ENCODE data around the gene LSM14B. TPM values are rescaled to one million over a fixed set of nuclear protein-coding genes. Genes with fewer than 3 reads are reported as not detected.
A peak's percentile ranks its signal among the peaks of the same experiment; 100 is the strongest.
"Not testable (repeated sequence)": the region's sequence is repeated elsewhere in the genome, so short reads cannot be mapped to it uniquely, and the experiment has no call there.

Gene LSM14B
- polyA plus RNA-seq, 6 donors from 2014 or later = 1.1 to 3.4 (median 1.2) TPM; not detected in 1

- no peak for DNase-seq
- H3K9me3 Mint-ChIP-seq = peaks cover 7 to 28% (median 21%) of the 10 kb centered on the region in 7 donors
- H3K4me3 Mint-ChIP-seq = no peak overlapping the region
- no peak for ATAC-seq (ENCODE audit: low read depth in 2 of 2)
- H3K27ac Mint-ChIP-seq = no peak overlapping the region
- H3K27me3 Mint-ChIP-seq = peaks cover 9 to 25% (median 16%) of the 10 kb centered on the region in 3 donors
- H3K4me1 Mint-ChIP-seq = peaks cover 0 to 3% (median 0%) of the 10 kb centered on the region in 3 donors
- H3K36me3 Mint-ChIP-seq = peaks cover 4 to 26% of the 10 kb centered on the region in 2 donors
These were observed 24.3 kb upstream of the LSM14B start for GRCh38 chr20:62097881-62098407.

- Mint-ChIP-seq H3K4me3 (no peak overlapping the region), H3K27ac (peak overlapping the region in 1 of 6 donors; percentile 48), H3K9me3 (peaks cover 20 to 48% (median 37%) of the 10 kb centered on the region in 7 donors), H3K36me3 (peaks cover 4 to 47% of the 10 kb centered on the region in 2 donors), H3K27me3 (peaks cover 5 to 47% (median 43%) of the 10 kb centered on the region in 3 donors), H3K4me1 (peaks cover 0 to 3% (median 0%) of the 10 kb centered on the region in 3 donors)
- ATAC-seq (ENCODE audit: low read depth in 2 of 2) = no peak
- DNase-seq = no peak
These were observed 21.2 kb upstream of the LSM14B start for GRCh38 chr20:62101078-62101477.

- H3K27ac Mint-ChIP-seq = no peak overlapping the region
- DNase-seq (no peak), ATAC-seq (ENCODE audit: low read depth in 2 of 2) (no peak)
- H3K4me1 Mint-ChIP-seq = peaks cover 0 to 3% (median 0%) of the 10 kb centered on the region in 3 donors
- H3K27me3 Mint-ChIP-seq = peaks cover 5 to 43% (median 39%) of the 10 kb centered on the region in 3 donors
- no peak overlapping the region for H3K4me3 Mint-ChIP-seq
- H3K9me3 Mint-ChIP-seq = peaks cover 35 to 71% (median 60%) of the 10 kb centered on the region in 7 donors
- peaks cover 12 to 72% of the 10 kb centered on the region in 2 donors for H3K36me3 Mint-ChIP-seq
These were observed 18.6 kb upstream of the LSM14B start for GRCh38 chr20:62103508-62104233.

GRCh38 chr20:62104234-62104789 lies 18.0 kb upstream of the LSM14B start:
- Mint-ChIP-seq H3K9me3 (peaks cover 35 to 78% (median 67%) of the 10 kb centered on the region in 7 donors), H3K4me3 (no peak overlapping the region), H3K27ac (no peak overlapping the region), H3K4me1 (peaks cover 0 to 1% (median 0%) of the 10 kb centered on the region in 3 donors), H3K27me3 (peaks cover 5 to 43% (median 35%) of the 10 kb centered on the region in 3 donors), H3K36me3 (peaks cover 19 to 76% of the 10 kb centered on the region in 2 donors)
- DNase-seq (no peak), ATAC-seq (ENCODE audit: low read depth in 2 of 2) (no peak)

GRCh38 chr20:62104791-62105345 lies 17.4 kb upstream of the LSM14B start:
- no peak for DNase-seq
- ATAC-seq (ENCODE audit: low read depth in 2 of 2) = no peak
- H3K27me3 Mint-ChIP-seq = peaks cover 5 to 43% (median 32%) of the 10 kb centered on the region in 3 donors
- H3K4me3 Mint-ChIP-seq = no peak overlapping the region
- H3K4me1 Mint-ChIP-seq = no peaks in the 10 kb centered on the region
- H3K27ac Mint-ChIP-seq = no peak overlapping the region
- H3K36me3 Mint-ChIP-seq = peaks cover 20 to 75% of the 10 kb centered on the region in 2 donors
- peaks cover 35 to 81% (median 70%) of the 10 kb centered on the region in 7 donors for H3K9me3 Mint-ChIP-seq

- Mint-ChIP-seq H3K27ac (peak overlapping the region in 1 of 6 donors; percentile 4), H3K27me3 (peaks cover 5 to 36% (median 32%) of the 10 kb centered on the region in 3 donors), H3K9me3 (peaks cover 31 to 85% (median 71%) of the 10 kb centered on the region in 7 donors), H3K36me3 (peaks cover 20 to 73% of the 10 kb centered on the region in 2 donors), H3K4me1 (no peaks in the 10 kb centered on the region), H3K4me3 (no peak overlapping the region)
- DNase-seq (no peak), ATAC-seq (ENCODE audit: low read depth in 2 of 2) (no peak)
These were observed 16.7 kb upstream of the LSM14B start for GRCh38 chr20:62105592-62105991.

GRCh38 chr20:62111148-62111547 lies 11.1 kb upstream of the LSM14B start:
- Mint-ChIP-seq H3K27me3 (peaks cover 0 to 28% (median 3%) of the 10 kb centered on the region in 3 donors), H3K4me1 (no peaks in the 10 kb centered on the region), H3K4me3 (peak overlapping the region in 1 of 8 donors; percentile 35), H3K36me3 (peaks cover 16 to 51% of the 10 kb centered on the region in 2 donors), H3K27ac (no peak overlapping the region), H3K9me3 (peaks cover 21 to 79% (median 62%) of the 10 kb centered on the region in 7 donors)
- DNase-seq = no peak
- ATAC-seq (ENCODE audit: low read depth in 2 of 2) = no peak

- peak overlapping the region in 1 of 6 donors; percentile 82 for H3K27ac Mint-ChIP-seq
- H3K9me3 Mint-ChIP-seq = peaks cover 17 to 67% (median 54%) of the 10 kb centered on the region in 7 donors
- DNase-seq (no peak), ATAC-seq (ENCODE audit: low read depth in 2 of 2) (no peak)
- peaks cover 0 to under 1% (median 0%) of the 10 kb centered on the region in 3 donors for H3K4me1 Mint-ChIP-seq
- peaks cover 0 to 28% (median 3%) of the 10 kb centered on the region in 3 donors for H3K27me3 Mint-ChIP-seq
- H3K36me3 Mint-ChIP-seq = peaks cover 16 to 39% of the 10 kb centered on the region in 2 donors
- H3K4me3 Mint-ChIP-seq = peak overlapping the region in 1 of 8 donors; percentile 25
These were observed 9.9 kb upstream of the LSM14B start for GRCh38 chr20:62112368-62112767.

- Mint-ChIP-seq H3K27ac (peak overlapping the region in 1 of 6 donors; percentile 44), H3K9me3 (peaks cover 7 to 42% (median 29%) of the 10 kb centered on the region in 7 donors), H3K36me3 (peaks cover 0 to 15% of the 10 kb centered on the region in 2 donors), H3K4me1 (peaks cover 0 to 5% (median 0%) of the 10 kb centered on the region in 3 donors), H3K4me3 (no peak overlapping the region), H3K27me3 (peaks cover 0 to 34% (median 3%) of the 10 kb centered on the region in 3 donors)
- DNase-seq (no peak), ATAC-seq (ENCODE audit: low read depth in 2 of 2) (no peak)
These were observed 7.4 kb upstream of the LSM14B start for GRCh38 chr20:62114894-62115293.

- DNase-seq; H3K4me3 Mint-ChIP-seq; ATAC-seq (ENCODE audit: low read depth in 2 of 2); H3K27ac Mint-ChIP-seq; H3K36me3 Mint-ChIP-seq: not testable (repeated sequence)
- Mint-ChIP-seq H3K27me3 (peaks cover 0 to 34% (median 3%) of the 10 kb centered on the region in 3 donors), H3K4me1 (peaks cover 0 to 12% (median 6%) of the 10 kb centered on the region in 3 donors), H3K9me3 (peaks cover 3 to 32% (median 22%) of the 10 kb centered on the region in 7 donors)
These were observed 6.4 kb upstream of the LSM14B start for GRCh38 chr20:62115800-62116407.

GRCh38 chr20:62116558-62117361 lies 5.5 kb upstream of the LSM14B start:
- H3K4me3 Mint-ChIP-seq = peak overlapping the region in 2 of 8 donors; percentile 25 to 44
- ATAC-seq (ENCODE audit: low read depth in 2 of 2) (no peak), DNase-seq (no peak)
- peaks cover 0 to 25% (median 17%) of the 10 kb centered on the region in 7 donors for H3K9me3 Mint-ChIP-seq
- peak overlapping the region in 2 of 6 donors; percentile 16 to 84 for H3K27ac Mint-ChIP-seq
- peaks cover 0 to 10% of the 10 kb centered on the region in 2 donors for H3K36me3 Mint-ChIP-seq
- H3K4me1 Mint-ChIP-seq = peaks cover 0 to 17% (median 12%) of the 10 kb centered on the region in 3 donors
- peaks cover 0 to 34% (median 3%) of the 10 kb centered on the region in 3 donors for H3K27me3 Mint-ChIP-seq

- peak overlapping the region in 4 of 6 donors; percentile 16 to 84 (median 68) for H3K27ac Mint-ChIP-seq
- H3K27me3 Mint-ChIP-seq = peaks cover 0 to 34% (median 3%) of the 10 kb centered on the region in 3 donors
- no peak for ATAC-seq (ENCODE audit: low read depth in 2 of 2)
- H3K4me3 Mint-ChIP-seq = peak overlapping the region in 1 of 8 donors; percentile 44
- peaks cover 0 to 20% (median 13%) of the 10 kb centered on the region in 7 donors for H3K9me3 Mint-ChIP-seq
- H3K36me3 Mint-ChIP-seq = peaks cover 0 to 7% of the 10 kb centered on the region in 2 donors
- peaks cover 0 to 17% (median 12%) of the 10 kb centered on the region in 3 donors for H3K4me1 Mint-ChIP-seq
- no peak for DNase-seq
These were observed 5.0 kb upstream of the LSM14B start for GRCh38 chr20:62117362-62117646.

Data from naive B cell (primary cell).